Measurements from ENCODE around the gene FAAH2.
"Not testable (repeated sequence)": the region's sequence is repeated elsewhere in the genome, so short reads cannot be mapped to it uniquely, and the experiment has no call there.

FAAH2 gene

DNA sequence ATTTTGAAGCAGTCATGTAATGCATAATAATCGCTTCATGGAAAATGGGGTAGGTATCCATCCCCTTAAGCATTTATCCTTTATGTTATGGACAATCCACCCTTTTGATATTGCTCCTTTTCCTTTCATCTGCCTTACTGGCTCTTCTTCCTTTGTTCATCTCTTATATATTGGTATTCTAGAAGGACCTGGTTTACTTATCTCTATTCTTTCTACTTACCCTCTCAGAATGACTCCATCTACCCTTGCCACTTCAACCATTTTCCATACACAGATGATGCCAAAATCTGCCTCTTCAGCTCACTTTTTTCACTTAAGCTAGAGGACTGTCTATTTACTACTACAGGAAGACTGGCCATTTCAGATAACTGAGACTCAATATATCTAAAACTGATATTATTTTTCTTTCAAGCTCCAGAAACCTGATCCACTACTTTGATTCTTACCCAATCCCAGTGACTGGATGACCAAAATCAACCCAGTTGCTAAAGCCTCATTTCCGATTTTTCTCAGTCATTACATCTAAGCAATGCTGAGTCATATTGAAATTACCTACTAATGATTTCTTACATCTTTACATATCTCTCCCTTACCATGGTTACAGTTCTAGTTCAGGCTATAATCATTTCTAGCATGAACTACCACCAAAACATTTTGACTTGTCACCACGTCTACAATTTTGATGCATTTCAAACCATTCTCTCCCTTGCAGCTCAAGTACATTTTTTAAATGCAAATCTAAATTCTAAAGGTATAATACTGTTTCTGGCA is 93.7 kb downstream of the FAAH2 start:
- no peak for DNase-seq

DNA sequence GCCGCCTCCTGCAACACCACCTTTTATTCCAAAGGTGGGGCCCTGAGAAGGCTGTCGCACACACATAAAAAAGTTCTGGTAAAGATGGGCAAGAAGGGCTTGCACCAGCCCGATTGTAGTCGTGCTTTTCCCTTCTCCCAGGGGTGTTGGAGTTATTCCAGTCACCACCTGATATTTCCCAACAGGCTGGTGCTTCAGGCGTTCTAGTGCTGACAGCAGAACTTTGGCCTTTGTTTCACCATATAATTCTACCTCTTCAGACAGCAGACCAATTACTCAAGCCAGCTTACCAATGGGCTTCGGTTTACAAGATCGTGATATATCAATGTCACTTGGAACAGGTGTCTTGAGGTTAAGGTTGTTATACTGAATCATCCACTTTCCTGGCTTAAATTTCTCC is 107.7 kb downstream of the FAAH2 start:
- DNase-seq: not testable (repeated sequence)

DNA sequence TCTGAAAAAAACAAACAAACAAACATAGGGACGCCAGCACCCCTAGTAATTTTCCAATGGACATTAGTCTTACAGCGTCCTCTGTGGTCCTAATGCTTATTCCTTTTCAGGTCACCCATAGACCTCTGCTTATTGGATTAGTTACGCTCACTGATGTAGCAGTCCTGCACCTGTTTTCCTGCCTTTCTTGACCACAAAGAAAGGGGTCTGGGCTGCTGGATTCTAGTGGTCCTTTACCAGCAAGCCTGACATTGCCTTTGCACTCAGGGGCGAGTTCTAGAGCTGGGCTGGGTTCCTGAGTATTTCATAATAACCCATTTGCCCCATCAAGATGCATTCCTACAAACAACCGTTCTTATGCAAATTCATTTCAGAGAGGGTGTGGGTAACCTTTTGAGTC is 116.7 kb downstream of the FAAH2 start:
- not testable (repeated sequence) for DNase-seq

DNA sequence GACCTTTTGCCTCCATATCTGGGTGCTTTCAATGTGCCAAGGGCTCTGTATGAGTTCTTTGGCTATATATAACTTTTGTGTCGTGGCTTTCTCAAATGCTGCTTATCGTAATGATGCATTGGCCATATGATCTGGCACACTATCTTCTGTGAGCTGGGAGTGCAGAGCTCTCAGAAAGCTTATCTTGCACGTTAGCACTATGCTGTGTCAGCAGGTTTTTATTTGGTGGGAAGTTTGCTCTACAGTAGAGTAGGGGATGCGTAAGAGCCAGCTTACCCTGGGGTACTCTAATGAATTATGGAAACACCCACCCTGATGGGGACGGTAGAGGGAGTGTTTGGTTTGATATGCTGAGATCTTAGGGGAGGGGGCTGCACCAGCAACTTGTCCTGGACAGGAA is 119.6 kb downstream of the FAAH2 start:
- no peak for DNase-seq

DNA sequence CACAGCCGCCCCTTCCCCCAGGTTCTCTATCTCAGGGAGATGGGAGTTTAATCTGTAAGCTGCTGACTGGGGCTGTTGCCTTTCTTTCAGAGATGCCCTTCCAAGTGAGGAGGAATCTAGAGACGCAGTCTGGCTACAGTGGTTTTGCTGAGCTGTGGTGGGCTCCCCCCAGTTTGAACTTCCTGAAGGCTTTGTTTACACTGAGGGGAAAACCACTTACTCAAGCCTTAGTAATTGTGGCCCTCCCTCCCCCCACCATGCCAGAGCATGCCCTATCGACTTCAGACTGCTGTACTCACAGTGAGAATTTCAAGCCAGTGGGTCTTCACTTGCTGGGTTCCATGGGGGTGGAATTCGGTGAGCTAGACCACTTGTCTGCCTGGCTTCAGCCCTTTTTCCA is 131.3 kb downstream of the FAAH2 start:
- no peak for DNase-seq

DNA sequence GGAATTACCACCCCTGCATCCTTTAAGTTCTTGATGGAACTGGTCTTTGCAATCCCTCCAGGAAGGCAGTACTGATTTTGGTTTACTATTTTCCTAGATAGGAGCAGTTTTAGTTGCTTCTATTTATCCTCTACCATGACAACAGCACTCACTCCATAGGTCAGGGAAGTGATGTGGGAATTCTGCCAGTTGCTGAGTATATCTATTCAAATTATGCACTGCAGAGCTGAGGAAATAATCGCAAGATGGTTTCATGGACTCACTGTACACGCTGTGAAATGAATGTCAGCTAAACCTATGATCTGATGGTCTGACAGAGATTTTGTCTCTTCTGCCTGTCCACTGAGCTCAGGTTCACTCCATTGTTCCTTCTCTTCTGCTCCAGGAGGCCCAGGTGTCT is 135.8 kb downstream of the FAAH2 start:
- DNase-seq: no peak

DNA sequence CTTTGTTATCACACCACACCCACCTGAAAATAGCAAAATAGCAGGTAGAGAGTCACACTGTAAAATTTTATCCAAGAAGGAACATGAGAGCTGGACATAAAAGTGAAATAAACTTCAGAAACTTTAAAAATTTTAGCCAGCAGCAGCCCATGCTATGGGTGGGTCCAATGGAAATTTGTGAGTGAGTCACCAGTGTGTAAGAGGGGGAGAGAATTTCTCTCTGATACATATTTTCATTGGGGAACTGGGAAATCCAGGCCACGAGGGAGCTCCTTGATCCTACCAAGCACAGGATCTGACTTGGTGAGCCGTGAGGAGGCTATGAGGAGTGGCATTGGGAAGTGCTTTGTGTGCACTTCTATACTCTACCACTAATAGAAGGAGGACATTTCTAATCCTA is 136.3 kb downstream of the FAAH2 start:
- no peak for DNase-seq

DNA sequence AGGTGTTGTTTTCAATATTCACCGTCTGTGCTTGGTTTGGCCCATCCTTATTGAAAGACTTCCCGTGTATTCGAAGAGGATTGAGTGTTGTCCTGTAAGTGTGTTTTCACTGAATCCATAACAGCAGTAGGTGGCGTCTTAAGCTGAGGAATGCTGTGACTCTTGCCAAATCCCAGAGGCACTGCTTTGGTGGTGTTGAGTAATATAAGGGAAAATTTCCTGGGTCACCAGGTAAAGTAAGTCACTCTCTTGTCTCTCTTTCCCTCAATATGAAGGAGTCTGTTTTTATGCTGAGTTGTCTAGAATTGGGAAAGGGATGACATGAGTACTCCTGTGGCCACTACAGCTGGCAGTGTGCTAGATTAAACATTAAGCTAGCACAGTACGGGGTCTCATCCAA is 158.6 kb downstream of the FAAH2 start:
- no peak for DNase-seq

DNA sequence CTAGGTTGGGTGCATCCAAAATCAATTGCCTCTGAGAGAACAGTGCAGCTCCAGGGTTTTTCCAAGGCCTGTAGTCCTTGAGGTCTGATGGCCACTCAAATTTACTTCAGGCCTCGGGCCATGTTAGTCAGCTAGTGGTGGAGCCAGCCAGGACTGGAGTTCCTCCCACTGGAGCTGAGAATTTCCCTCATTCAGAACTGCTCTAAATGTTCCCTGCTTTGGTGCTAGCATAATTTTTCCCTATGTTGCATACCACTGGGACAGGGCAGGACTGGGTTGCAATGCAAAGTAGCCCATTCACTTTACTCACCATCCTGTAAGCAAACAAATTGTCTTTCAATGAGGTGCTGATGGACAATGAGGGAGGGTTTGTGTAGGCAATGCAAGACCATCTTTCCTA is 159.3 kb downstream of the FAAH2 start:
- no peak for DNase-seq

DNA sequence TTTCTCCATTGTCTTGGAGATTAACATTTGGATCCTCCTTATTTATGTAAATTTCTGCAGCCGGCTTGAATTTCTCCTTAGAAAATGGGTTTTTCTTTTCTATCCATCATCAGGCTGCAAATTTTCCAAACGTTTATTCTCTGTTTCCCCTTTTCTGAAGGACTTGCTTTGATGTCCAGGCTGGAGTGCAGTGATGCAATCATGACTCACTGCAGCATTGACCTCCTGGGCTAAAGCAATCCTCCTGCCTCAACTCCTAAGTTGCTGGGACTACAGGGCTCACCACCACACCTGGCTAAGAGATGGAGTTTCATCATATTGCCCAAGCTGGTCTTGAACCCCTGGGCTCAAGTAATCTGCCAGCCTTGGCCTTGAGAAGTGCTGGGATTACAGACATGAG is 161.3 kb downstream of the FAAH2 start:
- no peak for DNase-seq

DNA sequence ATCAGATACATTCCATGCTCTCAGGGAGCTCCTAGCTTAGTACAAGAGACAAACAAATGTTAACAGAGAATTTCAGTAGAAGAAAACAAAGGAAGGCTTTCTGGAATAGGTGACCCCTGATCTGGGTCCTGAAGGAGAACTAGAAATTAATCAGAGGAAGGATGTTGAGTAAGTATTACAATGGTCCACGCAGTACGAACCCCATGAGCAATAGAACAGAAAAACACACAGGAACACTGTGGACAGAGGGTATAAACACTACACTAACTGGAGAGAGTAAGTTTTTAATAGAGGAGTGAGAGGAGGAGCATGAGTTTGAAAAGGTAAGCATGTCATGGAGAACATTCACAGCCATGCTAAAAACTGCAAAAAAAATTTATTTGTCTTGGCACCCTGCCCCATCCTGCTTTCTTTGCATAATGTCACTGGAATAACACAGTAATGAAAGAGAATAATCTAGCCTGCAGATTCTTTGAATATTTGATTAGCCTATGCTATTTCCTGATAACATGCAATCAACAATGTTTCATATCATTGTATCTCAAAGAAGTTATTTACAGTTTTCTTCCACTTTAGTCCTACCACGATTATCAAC is 165.0 kb downstream of the FAAH2 start:
- DNase-seq: no peak

DNA sequence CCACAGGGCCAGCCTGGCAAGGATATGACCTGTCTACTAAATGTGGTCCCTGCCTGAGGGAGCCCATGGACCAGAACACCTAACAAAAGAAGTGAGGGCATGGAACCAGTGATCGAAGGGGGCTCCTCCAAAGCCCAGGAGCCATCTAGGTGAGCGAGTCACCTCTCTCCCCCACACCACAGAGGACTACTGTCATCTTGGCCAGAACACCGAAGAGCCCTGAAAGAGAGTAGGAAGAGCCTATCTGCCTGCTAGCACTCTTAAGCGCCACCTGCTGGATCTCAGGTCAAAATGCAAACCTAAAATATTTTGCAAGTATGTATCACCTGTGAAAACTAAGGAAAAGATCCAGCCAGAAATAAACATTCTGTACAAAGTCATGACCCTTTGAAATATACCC is 167.4 kb downstream of the FAAH2 start:
- DNase-seq: peak in 2 of 3 experiments; percentile 10 to 37

DNA sequence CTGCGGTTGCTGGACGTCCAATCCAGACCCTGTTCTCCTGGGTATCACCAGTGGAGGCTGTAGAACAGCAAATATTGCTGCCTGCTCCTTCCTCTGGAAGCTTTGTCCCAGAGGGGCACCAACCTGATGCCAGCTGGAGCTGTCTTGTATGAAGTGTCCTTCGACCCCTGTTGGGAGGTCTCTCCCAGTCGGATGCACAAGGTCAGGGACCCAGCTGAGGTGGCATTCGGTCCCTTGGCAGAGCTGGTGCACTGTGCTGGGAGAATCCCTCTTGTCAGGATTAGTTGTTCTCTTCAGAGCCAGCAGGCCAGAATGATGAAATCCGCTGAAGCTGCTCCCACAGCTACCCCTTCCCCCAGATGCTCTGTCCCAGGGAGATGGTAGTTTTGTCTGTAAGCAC is 195.0 kb downstream of the FAAH2 start:
- no peak for DNase-seq

DNA sequence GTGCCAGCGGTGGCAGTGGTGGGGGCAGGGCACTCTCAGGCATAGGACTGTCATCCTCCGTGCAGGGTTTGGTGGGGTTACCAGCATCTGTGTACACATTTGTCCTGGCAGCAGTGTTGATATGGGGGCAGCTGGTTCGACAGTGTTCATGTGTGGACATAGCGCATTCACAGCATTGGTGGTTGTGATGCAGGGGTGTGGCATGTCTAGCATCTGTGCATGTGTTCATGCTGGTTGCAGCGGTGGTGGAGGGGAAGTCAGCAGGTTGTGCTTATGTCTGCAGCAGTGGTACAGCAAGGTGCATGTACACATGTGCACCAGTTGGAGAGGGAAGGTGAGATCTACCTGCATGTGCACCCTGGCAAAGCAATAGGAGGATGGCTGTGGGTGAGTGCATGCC is 230.0 kb downstream of the FAAH2 start:
- no peak for DNase-seq

DNA sequence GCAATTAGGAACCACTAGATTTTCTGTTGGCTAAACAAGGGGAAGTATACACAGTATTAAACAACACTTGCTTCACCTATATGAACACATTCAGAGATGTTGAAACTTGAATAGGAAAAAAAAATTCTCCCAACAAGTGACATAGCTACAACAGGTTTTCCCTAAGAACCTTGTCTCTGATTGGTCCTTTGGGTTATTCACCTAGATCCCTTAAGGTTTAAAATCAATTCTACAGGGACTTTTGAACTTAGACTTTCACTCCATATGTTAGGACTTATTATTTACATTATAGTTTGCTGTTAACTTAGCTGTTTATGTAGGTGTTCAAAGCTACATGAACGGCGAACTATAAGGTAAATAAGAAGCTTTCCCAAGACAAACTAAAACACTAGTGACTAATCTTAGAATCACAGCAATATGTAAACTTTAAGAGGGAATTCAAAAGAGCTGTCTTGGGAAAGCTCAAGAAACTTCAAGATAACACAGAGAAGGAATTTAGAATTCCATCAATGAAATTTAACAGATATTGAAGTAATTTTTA is 233.1 kb downstream of the FAAH2 start:
- DNase-seq: no peak

DNA sequence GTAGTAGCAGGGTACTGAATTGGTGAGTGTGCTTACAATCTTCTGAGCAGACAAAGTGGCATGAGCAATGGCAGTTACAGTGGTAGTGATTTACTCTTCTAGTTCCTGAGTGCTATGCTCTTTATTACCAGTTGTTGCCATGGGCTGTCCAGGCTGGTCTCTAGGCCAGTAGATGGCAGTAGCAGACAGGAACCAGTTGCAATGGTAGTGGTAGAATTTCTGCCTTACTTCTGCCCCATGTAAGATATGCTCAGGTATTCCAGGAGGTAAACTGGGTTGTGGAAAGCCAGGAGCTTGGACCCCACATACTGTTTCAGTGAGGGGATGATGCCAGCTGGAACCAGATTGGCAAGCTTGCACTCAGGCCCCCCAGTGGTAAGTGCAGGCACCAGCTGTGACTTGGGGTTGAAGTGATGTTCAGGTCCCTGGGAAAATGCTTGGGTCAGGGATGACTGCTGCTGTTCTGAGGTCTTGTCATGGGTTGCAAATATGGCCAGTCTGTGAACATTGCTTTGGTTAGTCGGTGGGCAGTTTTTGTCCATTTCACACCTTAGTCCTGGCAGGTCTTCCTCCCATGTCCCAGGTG is 242.3 kb downstream of the FAAH2 start:
- peak in 1 of 3 experiments; percentile 39 for DNase-seq

All from NCI-H1417 (cell line).